Duodenal mucosa (tissue), 2 donors: ENCODE results near the gene FTO.

Experiments
- H3K27ac ChIP-seq: one replicate; pipeline ENCODE4 v1.7.0; 2013; ENCODE audit warnings: low read depth, low read length
- H3K27me3 ChIP-seq, 2 donors: one replicate each; pipeline ENCODE4 v1.7.0; 2013; ENCODE audit warnings: low read length in 2 of 2, control low read depth in 1 of 2; ENCODE audit not compliant: insufficient read depth in 2 of 2, control insufficient read depth in 1 of 2
- H3K36me3 ChIP-seq, 2 donors: one replicate each; pipeline ENCODE4 v1.7.0; 2013; ENCODE audit warnings: low read length in 2 of 2, control low read depth in 1 of 2; ENCODE audit not compliant: insufficient read depth in 2 of 2, control insufficient read depth in 1 of 2
- H3K4me1 ChIP-seq, 2 donors: one replicate each; pipeline ENCODE4 v1.7.0; 2013; ENCODE audit warnings: low read length in 2 of 2, control low read depth in 1 of 2; ENCODE audit not compliant: insufficient read depth in 2 of 2, control insufficient read depth in 1 of 2
- H3K4me3 ChIP-seq, 2 donors: one replicate each; pipeline ENCODE4 v1.7.0; 2013; ENCODE audit warnings: low read length in 2 of 2, low read depth in 1 of 2
- H3K9ac ChIP-seq, 2 donors: one replicate each; pipeline ENCODE4 v1.7.0; 2013; ENCODE audit warnings: low read length in 2 of 2, low read depth in 1 of 2
- H3K9me3 ChIP-seq, 2 donors: one replicate each; pipeline ENCODE4 v1.7.0; 2013; ENCODE audit warnings: low read length in 2 of 2, control low read depth in 1 of 2; ENCODE audit not compliant: control insufficient read depth in 1 of 2

FTO gene

DNA sequence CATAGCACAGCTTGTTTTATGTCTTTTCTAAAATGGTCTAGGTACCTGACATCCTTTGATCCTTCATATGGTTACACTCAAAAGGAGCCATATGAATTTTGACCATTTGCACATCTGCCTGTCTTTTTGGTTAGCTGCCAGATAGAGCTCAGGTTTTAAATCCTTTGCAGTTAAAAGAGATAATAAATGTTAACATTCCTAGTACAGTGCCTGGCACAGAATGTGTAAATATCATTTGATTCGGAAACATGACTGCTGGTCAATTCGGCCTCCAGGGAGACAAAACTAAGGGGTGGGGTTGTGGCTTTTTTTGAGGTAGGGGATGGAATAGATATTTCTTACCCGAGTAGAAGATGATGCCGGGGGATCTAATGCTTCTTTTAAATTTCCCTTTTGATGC, 64.2 kb downstream of the FTO start:
- H3K9me3 ChIP-seq = no peaks in the 10 kb centered on the region
- no peak overlapping the region for H3K4me3 ChIP-seq
- H3K4me1 ChIP-seq = peaks cover 14 to 17% of the 10 kb centered on the region in 2 donors
- H3K27me3 ChIP-seq = no peaks in the 10 kb centered on the region
- no peak overlapping the region for H3K9ac ChIP-seq
- H3K36me3 ChIP-seq = no peaks in the 10 kb centered on the region
- no peak overlapping the region for H3K27ac ChIP-seq

DNA sequence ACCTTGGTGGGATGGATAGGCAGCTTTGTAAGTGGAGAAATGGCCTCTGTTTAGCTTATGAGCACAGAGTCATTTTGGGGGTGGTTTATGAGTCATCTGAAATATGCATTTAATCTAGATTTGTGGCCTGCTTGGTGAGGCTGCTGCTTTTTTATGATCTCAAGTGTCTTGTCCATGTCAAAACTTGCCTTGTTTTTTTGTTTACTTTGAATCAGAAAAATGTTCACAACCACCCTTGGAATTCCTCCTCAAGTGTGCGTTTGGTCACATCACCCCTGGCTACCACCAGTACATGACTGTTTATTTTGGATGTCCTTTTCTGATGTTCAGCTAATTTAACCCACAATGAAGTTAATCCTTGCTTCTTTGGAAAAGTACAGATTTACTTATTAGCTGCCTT, 64.6 kb downstream of the FTO start:
- H3K27ac ChIP-seq = no peak overlapping the region
- H3K27me3 ChIP-seq = no peaks in the 10 kb centered on the region
- H3K4me3 ChIP-seq = no peak overlapping the region
- no peaks in the 10 kb centered on the region for H3K9me3 ChIP-seq
- peaks cover 18 to 19% of the 10 kb centered on the region in 2 donors for H3K4me1 ChIP-seq
- no peak overlapping the region for H3K9ac ChIP-seq
- H3K36me3 ChIP-seq = no peaks in the 10 kb centered on the region

DNA sequence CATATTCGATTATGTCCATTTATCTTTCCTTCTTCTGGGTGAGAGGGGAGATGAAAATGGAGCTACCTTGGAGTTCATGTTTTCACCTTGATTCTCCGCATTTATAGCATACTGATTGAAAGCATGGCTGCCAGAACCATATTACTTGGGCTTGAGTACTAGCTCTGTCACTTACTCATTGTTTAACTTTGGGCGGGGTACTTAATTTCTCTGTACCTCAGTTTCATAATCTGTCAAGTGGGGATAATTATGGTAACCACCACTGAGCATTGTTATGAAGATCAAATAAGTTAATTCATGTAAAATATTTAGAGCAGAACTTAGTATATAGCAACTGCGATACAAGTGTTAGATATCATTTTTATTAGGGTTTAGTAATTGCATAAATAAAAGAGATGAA, 65.2 kb downstream of the FTO start:
- Histone ChIP-seq H3K4me3 (no peak overlapping the region), H3K4me1 (peaks cover 23 to 25% of the 10 kb centered on the region in 2 donors), H3K9ac (no peak overlapping the region), H3K27ac (no peak overlapping the region), H3K36me3 (no peaks in the 10 kb centered on the region), H3K27me3 (no peaks in the 10 kb centered on the region), H3K9me3 (no peaks in the 10 kb centered on the region)

DNA sequence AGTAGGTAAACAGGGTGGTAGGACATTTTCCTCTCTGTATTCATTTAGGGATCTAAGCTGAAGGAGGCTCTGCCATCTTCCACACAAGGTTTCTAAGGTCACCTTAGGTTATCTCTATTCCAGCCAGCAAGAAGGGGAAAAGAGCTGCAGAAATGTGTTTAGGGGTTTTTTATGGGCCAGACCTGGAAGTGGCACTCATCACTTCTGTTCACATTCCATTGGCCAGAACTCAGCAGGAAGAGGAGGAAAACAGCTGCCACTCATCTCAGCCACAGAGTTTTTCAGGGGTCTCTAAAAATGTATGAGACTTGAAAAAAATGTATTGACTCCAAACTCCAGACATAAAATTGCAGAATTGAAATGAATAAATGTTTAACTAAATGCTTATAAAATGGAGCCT, 65.8 kb downstream of the FTO start:
- Histone ChIP-seq H3K36me3 (no peaks in the 10 kb centered on the region), H3K27me3 (no peaks in the 10 kb centered on the region), H3K9me3 (no peaks in the 10 kb centered on the region), H3K4me1 (peaks cover 23 to 30% of the 10 kb centered on the region in 2 donors), H3K4me3 (no peak overlapping the region), H3K9ac (no peak overlapping the region), H3K27ac (no peak overlapping the region)

DNA sequence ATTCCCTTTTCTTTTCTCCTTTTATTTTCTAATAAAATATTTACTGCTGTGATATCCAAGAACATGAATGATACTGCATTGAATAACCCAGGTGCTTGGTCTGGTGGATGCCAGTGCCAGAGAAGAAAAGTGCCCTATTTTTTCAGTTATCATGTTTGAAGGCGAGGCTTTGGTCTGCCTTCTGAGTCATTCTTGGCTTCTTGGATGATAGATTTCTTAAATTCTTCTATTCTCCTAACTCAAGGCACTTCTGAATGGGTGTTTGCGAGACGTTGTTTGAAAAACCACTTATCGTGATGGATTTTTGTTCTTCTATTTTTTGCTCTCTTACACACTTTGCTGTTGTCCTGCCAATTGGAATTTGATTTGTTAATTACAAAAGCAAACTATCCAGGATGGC, 66.7 kb downstream of the FTO start:
- H3K4me1 ChIP-seq = peaks cover 28 to 39% of the 10 kb centered on the region in 2 donors
- H3K36me3 ChIP-seq = no peaks in the 10 kb centered on the region
- H3K9me3 ChIP-seq = no peaks in the 10 kb centered on the region
- H3K27ac ChIP-seq = no peak overlapping the region
- no peak overlapping the region for H3K4me3 ChIP-seq
- H3K27me3 ChIP-seq = no peaks in the 10 kb centered on the region
- no peak overlapping the region for H3K9ac ChIP-seq

DNA sequence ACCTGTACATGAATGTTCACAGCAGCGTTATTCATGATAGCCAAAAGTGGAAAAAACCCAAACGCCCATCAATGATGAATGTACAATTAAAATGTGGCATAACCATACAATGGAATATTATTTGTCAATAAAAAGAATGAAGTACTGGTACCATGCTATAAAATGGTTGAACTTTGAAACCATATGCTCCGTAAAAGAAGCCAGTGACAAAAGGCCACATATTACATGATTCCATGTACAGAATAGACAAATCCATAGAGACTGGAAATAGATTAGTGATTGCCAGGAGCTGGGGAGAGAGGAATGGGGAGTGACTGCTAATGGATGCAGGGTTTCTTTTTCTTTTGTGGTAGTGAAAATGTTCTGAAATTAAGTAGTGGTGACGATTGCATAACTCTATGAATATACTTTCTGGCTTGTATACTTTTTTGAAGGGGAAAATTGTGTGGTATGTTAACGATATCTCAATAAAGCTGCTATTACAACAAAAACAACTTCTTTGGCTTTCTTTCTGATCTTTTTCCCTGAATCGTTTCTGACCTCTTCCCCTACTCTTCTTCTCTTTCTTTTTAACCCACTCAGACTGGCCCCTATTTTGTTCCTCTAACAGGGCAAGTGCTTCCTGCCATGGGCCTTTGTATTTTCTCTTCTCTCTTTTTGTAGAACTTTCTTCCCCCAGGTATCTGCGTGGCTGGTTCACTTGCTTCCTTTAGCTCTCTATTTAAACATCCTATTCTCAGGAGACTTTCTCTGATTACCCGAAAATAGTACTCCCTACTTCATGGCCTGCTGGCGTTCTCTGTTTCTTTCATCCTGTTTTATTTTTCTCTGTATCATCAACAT, 67.9 kb downstream of the FTO start:
- no peaks in the 10 kb centered on the region for H3K9me3 ChIP-seq
- H3K9ac ChIP-seq = no peak overlapping the region
- no peak overlapping the region for H3K27ac ChIP-seq
- no peak overlapping the region for H3K4me3 ChIP-seq
- H3K36me3 ChIP-seq = no peaks in the 10 kb centered on the region
- H3K27me3 ChIP-seq = no peaks in the 10 kb centered on the region
- peaks cover 36 to 46% of the 10 kb centered on the region in 2 donors for H3K4me1 ChIP-seq

DNA sequence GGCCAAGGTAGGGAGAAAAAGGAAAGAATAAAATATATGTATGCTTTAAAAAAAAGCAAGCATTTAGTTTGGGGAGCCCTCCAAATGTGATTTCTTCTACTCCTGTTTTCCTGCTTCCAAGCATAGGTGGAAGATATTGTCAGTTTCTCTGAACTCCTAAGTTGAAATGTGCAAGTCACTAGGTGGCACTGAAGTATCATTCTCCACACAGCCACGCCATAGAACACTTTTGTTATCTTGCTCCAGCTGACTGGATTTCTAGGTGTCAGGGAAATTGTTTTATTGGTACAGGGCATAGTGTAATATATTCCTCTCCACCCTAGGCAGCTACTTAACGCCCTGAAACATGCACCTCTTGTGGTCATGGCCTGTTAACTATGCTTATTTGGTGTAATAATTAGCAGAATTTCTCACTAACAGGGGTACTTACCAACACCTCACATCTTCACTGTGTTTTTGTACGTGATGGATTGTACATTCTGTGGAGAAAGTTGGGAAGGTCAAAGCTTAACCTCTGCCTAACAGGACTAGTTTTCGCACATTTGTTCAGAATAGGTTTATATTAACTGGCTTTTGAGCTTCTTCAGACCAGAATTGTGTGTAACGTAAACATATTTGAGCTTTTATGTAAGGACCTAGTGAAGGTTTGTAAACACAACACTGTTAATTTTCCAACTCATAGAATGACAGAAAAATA, 69.3 kb downstream of the FTO start:
- Histone ChIP-seq H3K9me3 (no peaks in the 10 kb centered on the region), H3K27ac (no peak overlapping the region), H3K4me3 (no peak overlapping the region), H3K36me3 (no peaks in the 10 kb centered on the region), H3K9ac (no peak overlapping the region), H3K27me3 (no peaks in the 10 kb centered on the region), H3K4me1 (peaks cover 36 to 46% of the 10 kb centered on the region in 2 donors)

DNA sequence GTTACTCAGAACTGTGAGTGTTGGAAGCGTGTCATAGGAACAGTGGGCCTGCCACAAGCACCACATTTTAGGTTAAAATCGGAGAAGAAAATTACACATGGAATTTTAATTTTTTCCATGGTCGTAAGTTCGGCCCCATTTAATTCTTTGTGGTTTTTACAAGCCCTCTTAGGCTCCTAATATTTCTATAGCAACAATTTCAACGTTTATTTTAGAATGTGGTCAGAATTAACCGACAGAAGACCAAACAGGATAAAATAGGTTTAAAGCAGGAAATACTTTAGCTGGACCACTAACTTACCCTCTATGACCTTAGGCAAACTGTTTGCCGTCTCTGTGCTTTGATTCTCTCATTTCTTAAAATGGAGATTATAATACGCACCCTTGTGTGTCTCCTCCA, 69.9 kb downstream of the FTO start:
- no peak overlapping the region for H3K4me3 ChIP-seq
- no peak overlapping the region for H3K27ac ChIP-seq
- H3K36me3 ChIP-seq = no peaks in the 10 kb centered on the region
- H3K27me3 ChIP-seq = no peaks in the 10 kb centered on the region
- peaks cover 36 to 46% of the 10 kb centered on the region in 2 donors for H3K4me1 ChIP-seq
- no peaks in the 10 kb centered on the region for H3K9me3 ChIP-seq
- H3K9ac ChIP-seq = no peak overlapping the region

DNA sequence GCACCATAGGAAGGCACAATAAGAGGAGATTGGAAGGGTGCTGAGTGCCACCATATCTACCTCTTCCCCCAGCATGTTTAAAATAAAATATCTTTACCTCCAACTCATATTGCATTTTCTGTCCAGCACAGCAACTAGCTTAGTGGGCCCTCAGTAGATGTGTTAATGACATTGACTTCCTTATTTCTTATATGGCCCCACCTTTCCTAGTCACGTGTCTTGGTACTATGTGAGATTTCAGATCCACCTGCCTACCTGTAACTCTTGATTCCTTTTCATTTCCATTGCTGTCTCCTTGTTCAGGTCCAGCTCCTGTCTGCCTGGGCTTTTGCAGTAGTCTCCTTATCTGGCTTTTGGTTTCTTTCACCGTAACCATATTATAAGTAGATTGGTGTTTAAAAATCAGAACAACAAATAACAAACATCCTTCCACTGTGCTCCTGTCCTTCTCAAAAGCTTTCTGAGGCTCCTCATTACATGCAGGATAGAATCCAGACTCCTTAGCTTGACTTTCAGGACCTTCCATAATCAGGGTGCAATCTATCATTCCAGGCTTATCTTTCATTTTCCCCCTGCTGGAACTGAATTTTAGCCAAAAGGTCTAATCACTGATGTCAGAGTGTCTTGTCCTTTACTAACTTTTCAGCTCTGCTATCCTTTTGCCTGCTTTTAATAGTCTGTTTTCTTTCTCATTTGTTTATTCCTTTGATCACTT, 71.3 kb downstream of the FTO start:
- Histone ChIP-seq H3K9me3 (no peaks in the 10 kb centered on the region), H3K4me3 (no peak overlapping the region), H3K36me3 (no peaks in the 10 kb centered on the region), H3K9ac (no peak overlapping the region), H3K27ac (no peak overlapping the region), H3K27me3 (no peaks in the 10 kb centered on the region), H3K4me1 (peaks cover 31 to 42% of the 10 kb centered on the region in 2 donors)

DNA sequence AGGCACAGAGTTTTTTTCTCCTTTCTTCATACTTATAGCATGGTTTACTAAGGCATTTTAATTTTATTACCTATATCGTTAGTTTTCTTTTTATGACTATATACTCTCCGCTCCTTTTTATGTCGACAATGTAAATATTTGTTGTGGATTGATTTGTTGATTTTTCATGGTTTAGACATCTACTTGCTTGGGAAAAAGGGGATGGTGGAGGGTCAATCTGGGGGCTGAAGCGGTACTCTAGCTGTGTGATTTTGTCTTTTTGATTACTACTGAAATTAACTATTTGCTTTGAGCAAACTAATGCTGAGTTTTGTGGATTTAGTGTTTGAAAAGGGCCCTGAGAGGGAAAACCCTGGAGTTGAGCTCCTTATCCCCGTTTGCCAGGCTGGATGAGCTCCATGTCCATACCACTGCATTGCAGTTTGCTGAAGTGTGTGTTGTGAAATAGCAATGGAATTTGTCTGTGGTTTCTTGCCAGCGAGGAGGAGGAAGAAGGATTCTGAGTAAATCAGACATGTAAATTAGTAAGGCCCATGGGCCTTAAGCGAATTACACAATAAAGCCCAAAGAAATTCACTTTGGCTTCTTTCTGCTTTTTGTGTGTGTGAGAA, 72.0 kb downstream of the FTO start:
- no peaks in the 10 kb centered on the region for H3K9me3 ChIP-seq
- H3K27ac ChIP-seq = no peak overlapping the region
- no peaks in the 10 kb centered on the region for H3K27me3 ChIP-seq
- H3K4me3 ChIP-seq = no peak overlapping the region
- H3K4me1 ChIP-seq = peaks cover 31 to 44% of the 10 kb centered on the region in 2 donors
- H3K9ac ChIP-seq = no peak overlapping the region
- H3K36me3 ChIP-seq = no peaks in the 10 kb centered on the region
